SKM-1 (cell line): ENCODE data around the gene TRPM3.

ENCODE experiments used
- DNase-seq: peaks from one replicate; lab custom pipeline; 2025; ENCODE audit not compliant: unreplicated experiment; lab: John Stamatoyannopoulos, UW

TRPM3 gene

GRCh38 chr9:71121275-71122021, at the start of gene TRPM3:
Gene TRPM3, minus strand, starts transcription at chr9:71121621. Its CDS starts 267 bp downstream, at chr9:71121354.
- DNase-seq: no peak

GRCh38 chr9:71168418-71168817, 47.0 kb upstream of the TRPM3 start:
- DNase-seq: no peak

GRCh38 chr9:71162126-71162525, 40.7 kb upstream of the TRPM3 start:
- DNase-seq: no peak

- no peak for DNase-seq
Observed at GRCh38 chr9:71157731-71158130, 36.3 kb upstream of the TRPM3 start.

GRCh38 chr9:71147368-71147767, 25.9 kb upstream of the TRPM3 start:
- no peak for DNase-seq

GRCh38 chr9:71146511-71146910, 25.1 kb upstream of the TRPM3 start:
- no peak for DNase-seq

GRCh38 chr9:71145179-71145578, 23.8 kb upstream of the TRPM3 start:
- DNase-seq: no peak

GRCh38 chr9:71144495-71144894, 23.1 kb upstream of the TRPM3 start:
- no peak for DNase-seq

GRCh38 chr9:71136696-71137095, 15.3 kb upstream of the TRPM3 start:
- no peak for DNase-seq

- DNase-seq: no peak
Observed at GRCh38 chr9:71131145-71131544, 9.7 kb upstream of the TRPM3 start.

GRCh38 chr9:71130521-71130920, 9.1 kb upstream of the TRPM3 start:
- DNase-seq: no peak

- no peak for DNase-seq
Observed at GRCh38 chr9:71128796-71129195, 7.4 kb upstream of the TRPM3 start.

GRCh38 chr9:71127301-71127700, 5.9 kb upstream of the TRPM3 start:
- DNase-seq: no peak

GRCh38 chr9:71122421-71122820, 1.0 kb upstream of the TRPM3 start:
- no peak for DNase-seq

- no peak for DNase-seq
Observed at GRCh38 chr9:71122022-71122275, 528 bp upstream of the TRPM3 start.

GRCh38 chr9:71120501-71121247, 747 bp downstream of the TRPM3 start:
- no peak for DNase-seq

GRCh38 chr9:71119746-71120145, 1.7 kb downstream of the TRPM3 start:
- DNase-seq: no peak

- no peak for DNase-seq
Observed at GRCh38 chr9:71118324-71118723, 3.1 kb downstream of the TRPM3 start.

GRCh38 chr9:71115448-71115975, 5.9 kb downstream of the TRPM3 start:
- no peak for DNase-seq

- no peak for DNase-seq
Observed at GRCh38 chr9:71112866-71113265, 8.6 kb downstream of the TRPM3 start.

- no peak for DNase-seq
Observed at GRCh38 chr9:71108937-71109336, 12.5 kb downstream of the TRPM3 start.

- DNase-seq: no peak
Observed at GRCh38 chr9:71106992-71107391, 14.4 kb downstream of the TRPM3 start.

- no peak for DNase-seq
Observed at GRCh38 chr9:71105192-71105591, 16.2 kb downstream of the TRPM3 start.
